BE2C (cell line): Measurements from ENCODE around the gene KIF5A.

Experiments
- DNase-seq: peaks from one replicate; pipeline ENCODE4 v3.0.0-alpha.2; 2020
- H3K27me3 ChIP-seq: fragments of 250-450 bp; sonication (Bioruptor Pico); 2 replicates; pipeline ENCODE4 v1.5.1; 2020; ENCODE audit warnings: mild to moderate bottlenecking
- H3K36me3 ChIP-seq: fragments of 250-450 bp; sonication (Bioruptor Pico); 2 replicates; pipeline ENCODE4 v1.5.1; 2020; ENCODE audit warnings: mild to moderate bottlenecking
- H3K4me1 ChIP-seq: fragments of 250-450 bp; sonication (Bioruptor Pico); 2 replicates; pipeline ENCODE4 v1.5.1; 2020
- H3K4me3 ChIP-seq: 2 replicates; pipeline ENCODE4 v1.5.1; 2011; ENCODE audit warnings: low read depth, low read length
- H3K9me3 ChIP-seq: fragments of 250-450 bp; sonication (Bioruptor Pico); 2 replicates; pipeline ENCODE4 v1.5.1; 2020
- TF ChIP-seq, protein P1 (sequence below): IDR thresholded peaks from 2 replicates; pipeline ENCODE4 v1.5.1; 2012; ENCODE audit warnings: mild to moderate bottlenecking, low read depth, low read length

Gene KIF5A

DNA sequence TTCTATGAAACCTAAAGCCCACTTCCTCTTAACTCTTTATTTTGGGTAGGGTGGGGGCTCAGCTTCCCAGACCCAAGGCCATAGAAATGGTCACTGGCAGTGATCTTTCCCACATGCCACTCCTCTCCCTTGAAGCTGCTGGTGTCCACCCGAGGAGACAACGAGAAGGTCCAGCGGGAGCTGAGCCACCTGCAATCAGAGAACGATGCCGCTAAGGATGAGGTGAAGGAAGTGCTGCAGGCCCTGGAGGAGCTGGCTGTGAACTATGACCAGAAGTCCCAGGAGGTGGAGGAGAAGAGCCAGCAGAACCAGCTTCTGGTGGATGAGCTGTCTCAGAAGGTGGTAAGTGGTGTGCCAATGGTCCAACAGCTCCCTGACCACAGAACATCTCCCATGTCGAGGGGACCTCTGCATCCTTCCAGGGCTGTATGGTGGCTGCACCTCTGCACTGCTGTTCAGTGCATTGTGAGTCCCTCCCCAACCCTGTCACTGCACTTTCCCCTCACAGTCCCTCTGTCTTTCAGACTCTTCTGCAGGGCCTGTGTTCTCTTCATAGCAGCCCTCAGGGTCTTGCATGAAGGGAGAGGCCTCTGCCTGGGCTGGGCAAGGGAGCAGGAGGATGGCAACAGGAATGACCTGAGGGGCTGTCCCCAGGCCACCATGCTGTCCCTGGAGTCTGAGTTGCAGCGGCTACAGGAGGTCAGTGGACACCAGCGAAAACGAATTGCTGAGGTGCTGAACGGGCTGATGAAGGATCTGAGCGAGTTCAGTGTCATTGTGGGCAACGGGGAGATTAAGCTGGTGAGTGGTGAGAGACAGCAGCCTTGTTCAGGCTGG, 22.3 kb downstream of the KIF5A start:
- H3K36me3 ChIP-seq: peaks cover 23% of the 10 kb centered on the region
- TF ChIP-seq, protein P1, sequence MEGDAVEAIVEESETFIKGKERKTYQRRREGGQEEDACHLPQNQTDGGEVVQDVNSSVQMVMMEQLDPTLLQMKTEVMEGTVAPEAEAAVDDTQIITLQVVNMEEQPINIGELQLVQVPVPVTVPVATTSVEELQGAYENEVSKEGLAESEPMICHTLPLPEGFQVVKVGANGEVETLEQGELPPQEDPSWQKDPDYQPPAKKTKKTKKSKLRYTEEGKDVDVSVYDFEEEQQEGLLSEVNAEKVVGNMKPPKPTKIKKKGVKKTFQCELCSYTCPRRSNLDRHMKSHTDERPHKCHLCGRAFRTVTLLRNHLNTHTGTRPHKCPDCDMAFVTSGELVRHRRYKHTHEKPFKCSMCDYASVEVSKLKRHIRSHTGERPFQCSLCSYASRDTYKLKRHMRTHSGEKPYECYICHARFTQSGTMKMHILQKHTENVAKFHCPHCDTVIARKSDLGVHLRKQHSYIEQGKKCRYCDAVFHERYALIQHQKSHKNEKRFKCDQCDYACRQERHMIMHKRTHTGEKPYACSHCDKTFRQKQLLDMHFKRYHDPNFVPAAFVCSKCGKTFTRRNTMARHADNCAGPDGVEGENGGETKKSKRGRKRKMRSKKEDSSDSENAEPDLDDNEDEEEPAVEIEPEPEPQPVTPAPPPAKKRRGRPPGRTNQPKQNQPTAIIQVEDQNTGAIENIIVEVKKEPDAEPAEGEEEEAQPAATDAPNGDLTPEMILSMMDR: no peak
- no peaks in the 10 kb centered on the region for H3K4me1 ChIP-seq
- H3K4me3 ChIP-seq: no peak overlapping the region
- no peaks in the 10 kb centered on the region for H3K27me3 ChIP-seq
- no peaks in the 10 kb centered on the region for H3K9me3 ChIP-seq
- no peak for DNase-seq

DNA sequence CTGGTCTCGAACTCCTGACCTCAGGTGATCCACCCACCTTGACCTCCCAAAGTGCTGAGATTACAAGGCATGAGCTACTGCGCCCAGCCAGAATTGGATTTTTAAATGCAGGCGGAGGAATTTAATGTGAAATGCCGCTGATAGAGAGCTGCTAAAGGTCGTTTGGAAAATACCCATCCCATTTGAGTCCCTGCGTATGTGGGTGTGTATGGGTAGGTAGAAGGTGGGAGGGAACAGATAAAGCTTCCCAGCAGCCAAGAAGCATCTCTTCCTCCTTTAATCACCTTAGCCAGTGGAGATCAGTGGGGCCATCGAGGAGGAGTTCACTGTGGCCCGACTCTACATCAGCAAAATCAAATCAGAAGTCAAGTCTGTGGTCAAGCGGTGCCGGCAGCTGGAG, 25.0 kb downstream of the KIF5A start:
- Histone ChIP-seq H3K4me3 (no peak overlapping the region), H3K36me3 (peaks cover 26% of the 10 kb centered on the region), H3K9me3 (no peaks in the 10 kb centered on the region), H3K4me1 (no peaks in the 10 kb centered on the region), H3K27me3 (no peaks in the 10 kb centered on the region)
- TF ChIP-seq, protein P1: no peak
- no peak for DNase-seq

DNA sequence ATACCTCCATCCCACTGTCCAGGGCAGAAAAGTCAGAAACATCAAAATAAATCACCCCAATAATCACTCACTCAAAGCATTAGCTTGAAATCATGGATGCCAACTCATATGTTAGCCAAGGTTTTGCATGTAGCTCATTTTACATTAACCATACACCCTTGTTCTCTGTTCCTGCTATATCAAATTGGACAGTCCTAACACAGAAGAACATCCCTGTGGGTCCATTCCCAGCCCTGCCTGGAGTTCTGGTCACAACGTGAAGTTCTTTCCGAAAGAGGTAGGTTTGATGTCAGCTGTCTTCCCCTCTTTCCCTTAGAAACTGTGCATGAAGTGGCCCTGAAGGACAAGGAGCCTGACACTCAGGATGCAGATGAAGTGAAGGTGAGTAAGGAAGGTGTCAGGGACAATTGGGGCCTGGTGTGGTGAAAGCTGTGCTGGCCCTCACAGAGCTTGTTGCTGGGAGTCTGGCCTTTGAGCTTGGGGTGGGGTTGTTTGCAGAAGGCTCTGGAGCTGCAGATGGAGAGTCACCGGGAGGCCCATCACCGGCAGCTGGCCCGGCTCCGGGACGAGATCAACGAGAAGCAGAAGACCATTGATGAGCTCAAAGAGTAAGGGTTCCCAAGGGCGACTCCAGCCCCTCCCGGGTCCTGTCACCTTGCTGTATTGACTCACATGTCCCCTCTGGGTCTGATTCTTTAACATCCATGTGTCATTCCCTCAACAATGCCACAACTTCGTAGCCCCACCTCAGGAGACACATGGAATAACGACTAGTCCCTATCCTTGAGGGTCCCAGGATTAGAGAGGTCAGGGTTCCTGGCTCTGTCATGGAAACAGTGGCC, 26.1 kb downstream of the KIF5A start:
- Histone ChIP-seq H3K9me3 (no peaks in the 10 kb centered on the region), H3K27me3 (no peaks in the 10 kb centered on the region), H3K4me1 (no peaks in the 10 kb centered on the region), H3K36me3 (peaks cover 20% of the 10 kb centered on the region), H3K4me3 (no peak overlapping the region)
- TF ChIP-seq, protein P1: no peak
- DNase-seq: no peak

DNA sequence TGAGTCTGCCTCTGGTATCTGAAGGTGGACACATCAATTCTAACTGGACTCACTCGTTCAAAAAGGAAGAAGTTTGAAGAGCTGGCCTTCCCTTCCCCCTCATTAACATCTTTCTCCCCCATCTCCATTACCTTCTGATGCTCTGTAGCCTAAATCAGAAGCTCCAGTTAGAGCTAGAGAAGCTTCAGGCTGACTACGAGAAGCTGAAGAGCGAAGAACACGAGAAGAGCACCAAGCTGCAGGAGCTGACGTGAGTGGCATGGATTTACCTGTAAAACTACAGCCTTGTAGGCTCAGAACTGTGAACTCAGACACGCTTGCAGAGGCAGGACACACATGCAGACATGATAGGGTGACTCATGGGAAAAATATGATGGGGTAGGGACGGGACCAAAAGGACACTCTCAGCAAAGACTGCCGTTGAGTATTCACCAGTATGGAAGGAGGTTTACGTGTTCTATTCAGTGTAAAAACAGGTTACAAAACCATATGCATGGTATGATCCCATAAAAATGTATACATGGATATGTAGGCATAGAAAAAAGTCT, 26.8 kb downstream of the KIF5A start:
- H3K27me3 ChIP-seq: no peaks in the 10 kb centered on the region
- TF ChIP-seq, protein P1: no peak
- H3K36me3 ChIP-seq: peaks cover 24% of the 10 kb centered on the region
- H3K4me3 ChIP-seq: no peak overlapping the region
- DNase-seq: no peak
- no peaks in the 10 kb centered on the region for H3K4me1 ChIP-seq
- H3K9me3 ChIP-seq: no peaks in the 10 kb centered on the region

DNA sequence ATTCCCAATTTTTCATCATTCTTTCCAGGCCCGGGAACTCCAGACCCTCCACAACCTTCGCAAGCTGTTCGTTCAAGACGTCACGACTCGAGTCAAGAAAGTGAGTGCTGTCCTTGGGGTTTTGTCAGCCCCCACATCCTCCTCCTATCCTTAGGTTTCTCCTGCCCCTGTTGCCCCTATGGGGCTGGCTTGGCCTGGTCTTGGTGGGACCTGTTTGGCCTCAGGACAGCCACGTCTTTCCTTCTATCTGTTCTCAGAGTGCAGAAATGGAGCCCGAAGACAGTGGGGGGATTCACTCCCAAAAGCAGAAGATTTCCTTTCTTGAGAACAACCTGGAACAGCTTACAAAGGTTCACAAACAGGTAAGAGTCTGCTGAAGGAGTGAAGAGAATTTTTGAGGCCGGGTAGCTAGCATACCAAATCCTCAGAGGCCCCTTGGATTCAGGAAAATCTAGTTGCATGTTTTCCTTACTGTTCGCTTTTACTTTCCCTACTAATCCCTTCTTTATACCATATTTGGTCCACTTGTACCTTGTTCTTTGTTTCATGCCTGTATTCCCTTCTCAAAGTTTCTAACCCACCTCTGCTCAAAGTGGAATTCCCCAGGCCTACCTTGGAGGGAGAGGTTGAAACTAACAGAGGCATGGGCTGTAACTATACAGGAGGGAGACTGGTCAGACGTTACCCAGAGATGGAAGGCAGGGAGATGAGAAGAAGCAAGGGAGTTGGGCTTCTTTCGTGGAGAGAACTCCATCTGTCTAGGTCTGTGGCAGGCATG, 28.3 kb downstream of the KIF5A start:
- H3K4me1 ChIP-seq: no peaks in the 10 kb centered on the region
- no peak for DNase-seq
- peaks cover 13% of the 10 kb centered on the region for H3K36me3 ChIP-seq
- H3K9me3 ChIP-seq: no peaks in the 10 kb centered on the region
- H3K27me3 ChIP-seq: no peaks in the 10 kb centered on the region
- TF ChIP-seq, protein P1: no peak
- no peak overlapping the region for H3K4me3 ChIP-seq
